HFFc6 (cell line): ENCODE measurements around the gene MEFV. TPM values are rescaled to one million over a fixed set of nuclear protein-coding genes. Genes with fewer than 3 reads are reported as not detected.

Source experiments
- DNase-seq: peaks from one replicate; pipeline ENCODE4 v3.0.0-alpha.2; 2018
- H3K27ac Mint-ChIP-seq: 2 replicates; pipeline ENCODE4 v1.8.0; 2020; ENCODE audit warnings: mild to moderate bottlenecking, mixed read lengths
- H3K27me3 Mint-ChIP-seq: 2 replicates; pipeline ENCODE4 v1.8.0; 2021; ENCODE audit warnings: mild to moderate bottlenecking, moderate library complexity, mixed read lengths; ENCODE audit not compliant: insufficient read depth
- H3K36me3 Mint-ChIP-seq: 2 replicates; pipeline ENCODE4 v1.8.0; 2021; ENCODE audit warnings: low read depth, mixed read lengths
- H3K4me1 Mint-ChIP-seq: 2 replicates; pipeline ENCODE4 v1.8.0; 2020; ENCODE audit warnings: low read depth, mixed read lengths
- H3K4me3 Mint-ChIP-seq: 2 replicates; pipeline ENCODE4 v1.8.0; 2020; ENCODE audit warnings: mild to moderate bottlenecking, moderate library complexity, mixed read lengths
- H3K9me3 Mint-ChIP-seq: 2 replicates; pipeline ENCODE4 v1.8.0; 2020; ENCODE audit warnings: mild to moderate bottlenecking, mixed read lengths
- CTCF ChIP-seq: fragments of 200-600 bp; sonication (generic); IDR thresholded peaks from 2 replicates; pipeline ENCODE4 v1.5.0; 2021; ENCODE audit warnings: antibody characterized with exemption, mild to moderate bottlenecking
- total RNA-seq, 6 experiments: library from RNA; stranded (reverse); fragmentation: NEBNext Ultra II Directional; extraction: Animal tissue kit (Norgen Biotek cat#: 25700); gene quantifications; 2 replicates in 1 of 6; 3 replicates in 5 of 6; pipeline ENCODE4 v1.2.3, GENCODE V29; 2021

Gene MEFV
- total RNA-seq, 6 experiments from 2014 or later = 0.09 TPM; not detected in 5

GRCh38 chr16:3264137-3265036 lies 8.0 kb upstream of the MEFV start:
- H3K27me3 Mint-ChIP-seq = 0 out of 2 replicates have a peak, but pooled peaks cover 3% of the 10 kb centered on the region
- no peaks in the 10 kb centered on the region for H3K9me3 Mint-ChIP-seq
- peak; percentile 99 for DNase-seq
- peak overlapping the region; percentile 89 for H3K4me3 Mint-ChIP-seq
- no peaks in the 10 kb centered on the region for H3K36me3 Mint-ChIP-seq
- H3K4me1 Mint-ChIP-seq = peaks cover 27% of the 10 kb centered on the region
- TF ChIP-seq CTCF = peak; percentile 44
- peak overlapping the region; percentile 88 for H3K27ac Mint-ChIP-seq

- no peak for TF ChIP-seq CTCF
- Mint-ChIP-seq H3K27ac (peak overlapping the region; percentile 69), H3K4me1 (peaks cover 27% of the 10 kb centered on the region), H3K9me3 (no peaks in the 10 kb centered on the region), H3K36me3 (no peaks in the 10 kb centered on the region), H3K4me3 (peak overlapping the region; percentile 60), H3K27me3 (0 out of 2 replicates have a peak, but pooled peaks cover 3% of the 10 kb centered on the region)
- no peak for DNase-seq
These were observed 6.1 kb upstream of the MEFV start for GRCh38 chr16:3262517-3262916.

- H3K4me3 Mint-ChIP-seq = no peak overlapping the region
- H3K9me3 Mint-ChIP-seq = no peaks in the 10 kb centered on the region
- peaks cover 19% of the 10 kb centered on the region for H3K4me1 Mint-ChIP-seq
- no peak for DNase-seq
- no peaks in the 10 kb centered on the region for H3K36me3 Mint-ChIP-seq
- no peak for TF ChIP-seq CTCF
- no peak overlapping the region for H3K27ac Mint-ChIP-seq
- peaks cover 7% of the 10 kb centered on the region for H3K27me3 Mint-ChIP-seq
These were observed 3.4 kb upstream of the MEFV start for GRCh38 chr16:3259836-3260235.

GRCh38 chr16:3256866-3257465 lies 533 bp upstream of the MEFV start:
- no peak for TF ChIP-seq CTCF
- Mint-ChIP-seq H3K4me1 (no peaks in the 10 kb centered on the region), H3K36me3 (no peaks in the 10 kb centered on the region), H3K27ac (no peak overlapping the region), H3K9me3 (no peaks in the 10 kb centered on the region), H3K27me3 (peaks cover 9% of the 10 kb centered on the region), H3K4me3 (no peak overlapping the region)
- peak; percentile 16 for DNase-seq

- Mint-ChIP-seq H3K4me1 (no peaks in the 10 kb centered on the region), H3K4me3 (no peak overlapping the region), H3K36me3 (no peaks in the 10 kb centered on the region), H3K27ac (no peak overlapping the region), H3K27me3 (peaks cover 15% of the 10 kb centered on the region), H3K9me3 (no peaks in the 10 kb centered on the region)
- no peak for DNase-seq
- TF ChIP-seq CTCF = no peak
These were observed 2.1 kb downstream of the MEFV start for GRCh38 chr16:3254309-3254708.
